ENCODE measurements around the gene SMARCC1.
A peak's percentile ranks its signal among the peaks of the same experiment; 100 is the strongest.

The SMARCC1 gene

GRCh38 chr3:47578691-47579632 is 202.7 kb downstream of the SMARCC1 start, which contains the start of gene CSPG5:
Gene CSPG5 (minus strand): TSS chr3:47578865. CDS start chr3:47578693, 172 bp downstream.
- no peak for TF ChIP-seq CTCF (conservative IDR thresholded peaks at IDR 0.05; ENCODE audit: low read length)
- H3K4me3 ChIP-seq (ENCODE audit: low read length): peak within 1 kb of the TSS; percentile 41
- no peak for DNase-seq (ENCODE audit: low read depth)

GRCh38 chr3:47578119-47578632 is 203.5 kb downstream of the SMARCC1 start:
- H3K4me3 ChIP-seq (ENCODE audit: low read length): peak overlapping the region; percentile 41
- no peak for TF ChIP-seq CTCF (conservative IDR thresholded peaks at IDR 0.05; ENCODE audit: low read length)
- DNase-seq (ENCODE audit: low read depth): no peak

- peak overlapping the region; percentile 41 for H3K4me3 ChIP-seq (ENCODE audit: low read length)
- no peak for TF ChIP-seq CTCF (conservative IDR thresholded peaks at IDR 0.05; ENCODE audit: low read length)
- no peak for DNase-seq (ENCODE audit: low read depth)
These were observed 204.0 kb downstream of the SMARCC1 start for GRCh38 chr3:47577583-47578118.

GRCh38 chr3:47573190-47574172 is 208.2 kb downstream of the SMARCC1 start:
- no peak for TF ChIP-seq CTCF (conservative IDR thresholded peaks at IDR 0.05; ENCODE audit: low read length)
- no peak overlapping the region for H3K4me3 ChIP-seq (ENCODE audit: low read length)
- no peak for DNase-seq (ENCODE audit: low read depth)

GRCh38 chr3:47571391-47572175 is 210.1 kb downstream of the SMARCC1 start:
- DNase-seq (ENCODE audit: low read depth): no peak

More at GRCh38 chr3:47571391-47572175, 210.1 kb downstream of the SMARCC1 start:
- TF ChIP-seq CTCF (conservative IDR thresholded peaks at IDR 0.05; ENCODE audit: low read length): no peak
- H3K4me3 ChIP-seq (ENCODE audit: low read length): no peak overlapping the region

Data from AG10803 (cell line).